Measurements from ENCODE around the gene POU2F1.

The POU2F1 gene

DNA sequence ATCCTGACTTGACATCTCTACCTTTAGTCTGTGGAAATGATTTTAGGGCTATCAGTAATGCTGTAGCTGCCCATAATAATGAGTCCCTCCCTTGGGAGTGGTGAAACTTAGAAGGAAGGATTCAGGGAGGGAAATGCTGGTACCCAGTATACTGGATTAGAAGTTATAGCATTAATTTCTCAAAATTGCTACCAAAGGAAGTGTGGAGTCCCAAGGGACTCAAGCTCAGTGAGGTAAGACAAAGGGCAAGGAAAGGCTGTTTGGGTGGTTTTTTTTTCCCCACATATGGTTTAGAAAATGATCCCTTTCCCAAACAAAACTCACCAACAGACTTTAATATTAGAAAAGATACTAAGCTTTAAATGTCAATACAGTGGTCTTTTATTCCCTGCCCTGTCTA is 197.7 kb downstream of the POU2F1 start:
- TF ChIP-seq, protein P1, sequence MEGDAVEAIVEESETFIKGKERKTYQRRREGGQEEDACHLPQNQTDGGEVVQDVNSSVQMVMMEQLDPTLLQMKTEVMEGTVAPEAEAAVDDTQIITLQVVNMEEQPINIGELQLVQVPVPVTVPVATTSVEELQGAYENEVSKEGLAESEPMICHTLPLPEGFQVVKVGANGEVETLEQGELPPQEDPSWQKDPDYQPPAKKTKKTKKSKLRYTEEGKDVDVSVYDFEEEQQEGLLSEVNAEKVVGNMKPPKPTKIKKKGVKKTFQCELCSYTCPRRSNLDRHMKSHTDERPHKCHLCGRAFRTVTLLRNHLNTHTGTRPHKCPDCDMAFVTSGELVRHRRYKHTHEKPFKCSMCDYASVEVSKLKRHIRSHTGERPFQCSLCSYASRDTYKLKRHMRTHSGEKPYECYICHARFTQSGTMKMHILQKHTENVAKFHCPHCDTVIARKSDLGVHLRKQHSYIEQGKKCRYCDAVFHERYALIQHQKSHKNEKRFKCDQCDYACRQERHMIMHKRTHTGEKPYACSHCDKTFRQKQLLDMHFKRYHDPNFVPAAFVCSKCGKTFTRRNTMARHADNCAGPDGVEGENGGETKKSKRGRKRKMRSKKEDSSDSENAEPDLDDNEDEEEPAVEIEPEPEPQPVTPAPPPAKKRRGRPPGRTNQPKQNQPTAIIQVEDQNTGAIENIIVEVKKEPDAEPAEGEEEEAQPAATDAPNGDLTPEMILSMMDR (IDR thresholded peaks at IDR 0.05; ENCODE audit: control insufficient read depth, extremely low read depth, insufficient read depth) = no peak
- DNase-seq (ENCODE audit: low read depth) = no peak
- no peak overlapping the region for H3K4me3 ChIP-seq (ENCODE audit: low read depth, low read length)

DNA sequence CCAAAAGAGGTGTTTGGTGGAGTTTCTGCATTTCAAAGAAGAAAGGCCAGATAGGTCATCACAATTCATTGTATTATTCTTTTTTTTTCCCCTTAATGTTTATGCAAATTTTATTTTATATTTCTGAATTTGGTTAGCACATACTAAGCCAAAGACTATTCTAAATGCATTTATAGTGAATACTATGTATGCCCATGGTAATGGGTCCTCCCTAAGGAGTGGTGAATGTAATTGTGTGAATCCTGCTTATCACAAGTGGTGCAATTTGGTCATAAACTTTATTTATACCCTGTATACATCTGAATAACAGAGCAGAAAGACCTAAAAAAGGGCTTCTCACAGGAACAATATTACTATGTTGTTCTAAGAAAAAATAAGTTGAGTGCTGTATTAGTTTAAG is 198.6 kb downstream of the POU2F1 start:
- TF ChIP-seq, protein P1 (IDR thresholded peaks at IDR 0.05; ENCODE audit: control insufficient read depth, extremely low read depth, insufficient read depth) = no peak

DNA sequence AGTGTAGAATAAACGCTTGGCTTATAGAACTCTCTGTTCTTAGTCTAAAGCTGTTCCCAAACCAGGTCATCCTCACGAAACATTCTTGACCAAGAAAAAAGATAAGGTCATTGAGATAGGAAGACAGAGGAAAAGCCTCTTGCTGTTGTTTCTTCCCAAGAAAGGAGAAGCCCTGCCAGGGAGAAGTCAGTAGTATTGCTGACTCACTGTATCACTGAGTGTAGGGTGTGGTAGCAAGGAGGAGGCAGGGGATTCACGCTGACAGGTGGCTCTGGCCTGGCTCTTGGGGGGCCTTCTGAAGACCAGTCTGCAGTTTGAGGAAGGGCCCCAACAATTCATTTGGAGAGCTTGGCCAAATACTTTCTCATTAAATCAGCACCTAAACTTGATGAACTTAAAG is 199.8 kb downstream of the POU2F1 start:
- no peak overlapping the region for H3K4me3 ChIP-seq (ENCODE audit: low read depth, low read length)
- no peak for DNase-seq (ENCODE audit: low read depth)
- TF ChIP-seq, protein P1 (IDR thresholded peaks at IDR 0.05; ENCODE audit: control insufficient read depth, extremely low read depth, insufficient read depth) = no peak

More for the DNA sequence above, 198.6 kb downstream of the POU2F1 start:
- no peak for DNase-seq (ENCODE audit: low read depth)
- H3K4me3 ChIP-seq (ENCODE audit: low read depth, low read length) = no peak overlapping the region

DNA sequence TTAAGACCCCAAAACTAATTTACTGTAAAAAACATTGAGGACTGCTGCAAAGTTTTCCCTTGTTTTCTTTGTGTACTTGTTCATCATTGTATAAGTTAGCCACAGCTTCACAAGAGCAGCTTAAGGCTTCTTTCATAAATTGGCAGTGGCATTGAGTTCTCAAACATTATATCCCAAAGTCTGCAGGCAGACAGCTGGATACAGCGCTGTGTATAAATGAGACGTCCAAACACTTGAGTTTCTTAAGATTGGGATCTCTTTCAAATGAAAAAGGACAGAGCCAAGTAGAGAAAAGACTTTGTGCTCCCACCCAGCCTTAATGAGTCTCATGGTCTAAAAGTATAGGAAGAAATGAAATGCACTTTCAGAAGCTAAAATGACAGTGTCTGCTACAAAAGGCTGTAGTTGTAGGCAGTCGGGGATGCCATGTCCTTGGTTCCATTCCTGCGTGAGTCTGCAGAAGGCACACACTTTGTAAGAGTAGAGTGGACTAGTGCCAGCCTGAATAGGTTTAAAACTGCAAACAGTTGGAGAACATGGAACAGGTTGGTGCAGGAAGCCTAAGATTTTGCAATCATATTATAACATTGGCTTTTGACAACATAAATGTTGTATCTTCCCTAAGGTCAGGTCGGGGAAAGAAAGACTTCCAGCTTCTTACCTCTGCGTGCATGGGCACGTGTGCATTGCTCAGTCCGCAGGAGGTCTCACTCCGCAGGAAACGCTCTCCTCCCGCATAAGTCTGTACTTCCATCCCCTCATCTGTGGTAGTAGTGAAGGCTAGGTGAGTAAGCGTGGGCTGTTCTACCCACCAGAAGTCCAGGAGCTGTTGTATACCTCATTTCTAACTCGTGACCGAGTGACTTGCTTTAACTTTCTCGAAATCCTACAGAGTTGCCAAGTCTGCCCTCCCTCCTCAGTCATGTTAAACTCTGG is 203.3 kb downstream of the POU2F1 start:
- no peak overlapping the region for H3K4me3 ChIP-seq (ENCODE audit: low read depth, low read length)
- DNase-seq (ENCODE audit: low read depth) = no peak
- TF ChIP-seq, protein P1 (IDR thresholded peaks at IDR 0.05; ENCODE audit: control insufficient read depth, extremely low read depth, insufficient read depth) = no peak

DNA sequence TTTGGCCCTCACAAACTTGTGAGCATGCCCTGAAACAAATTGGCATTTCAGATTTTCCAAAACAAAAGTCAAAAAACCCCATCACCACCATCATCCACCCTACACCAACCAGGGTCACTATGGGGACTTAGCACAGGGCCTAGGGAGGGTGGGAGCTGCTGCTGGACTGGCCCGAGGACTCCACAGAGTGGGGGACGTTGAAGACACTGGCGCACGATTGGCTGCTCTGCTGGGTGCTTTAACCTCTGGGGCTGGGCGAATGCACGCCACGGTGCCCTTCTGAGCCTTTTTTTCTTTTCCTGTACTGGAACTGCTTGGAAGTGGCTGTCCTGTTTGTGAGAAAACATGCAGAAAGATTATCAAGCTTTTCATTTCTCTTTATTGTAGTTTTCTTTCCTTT is 204.8 kb downstream of the POU2F1 start:
- no peak for DNase-seq (ENCODE audit: low read depth)
- no peak overlapping the region for H3K4me3 ChIP-seq (ENCODE audit: low read depth, low read length)
- TF ChIP-seq, protein P1 (IDR thresholded peaks at IDR 0.05; ENCODE audit: control insufficient read depth, extremely low read depth, insufficient read depth) = no peak

DNA sequence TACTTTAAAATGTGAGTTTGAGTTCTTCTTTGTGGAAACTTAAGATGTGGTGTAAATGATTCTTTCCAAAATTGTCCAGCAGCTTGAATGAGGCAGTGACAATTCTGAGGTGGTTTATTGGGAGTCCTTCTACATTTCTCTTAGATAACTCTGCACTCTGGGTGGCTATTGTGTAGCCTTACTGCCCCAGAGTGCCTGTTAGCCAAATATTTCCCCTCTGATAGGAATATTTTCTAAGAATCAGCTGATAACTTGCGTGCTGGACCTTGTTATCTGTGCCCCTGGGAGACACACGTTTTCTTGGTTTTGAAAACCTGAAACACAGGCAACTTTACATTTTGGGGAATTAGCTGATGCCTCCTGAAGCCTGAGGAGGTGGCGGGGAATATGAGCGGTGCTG is 206.0 kb downstream of the POU2F1 start:
- DNase-seq (ENCODE audit: low read depth) = no peak
- H3K4me3 ChIP-seq (ENCODE audit: low read depth, low read length) = no peak overlapping the region
- TF ChIP-seq, protein P1 (IDR thresholded peaks at IDR 0.05; ENCODE audit: control insufficient read depth, extremely low read depth, insufficient read depth) = no peak
